ENCODE data around the gene RDH12. TPM values are rescaled to one million over a fixed set of nuclear protein-coding genes. Genes with fewer than 3 reads are reported as not detected.

Gene RDH12
- total RNA-seq, 1 experiment from 2014 or later = not detected

DNA sequence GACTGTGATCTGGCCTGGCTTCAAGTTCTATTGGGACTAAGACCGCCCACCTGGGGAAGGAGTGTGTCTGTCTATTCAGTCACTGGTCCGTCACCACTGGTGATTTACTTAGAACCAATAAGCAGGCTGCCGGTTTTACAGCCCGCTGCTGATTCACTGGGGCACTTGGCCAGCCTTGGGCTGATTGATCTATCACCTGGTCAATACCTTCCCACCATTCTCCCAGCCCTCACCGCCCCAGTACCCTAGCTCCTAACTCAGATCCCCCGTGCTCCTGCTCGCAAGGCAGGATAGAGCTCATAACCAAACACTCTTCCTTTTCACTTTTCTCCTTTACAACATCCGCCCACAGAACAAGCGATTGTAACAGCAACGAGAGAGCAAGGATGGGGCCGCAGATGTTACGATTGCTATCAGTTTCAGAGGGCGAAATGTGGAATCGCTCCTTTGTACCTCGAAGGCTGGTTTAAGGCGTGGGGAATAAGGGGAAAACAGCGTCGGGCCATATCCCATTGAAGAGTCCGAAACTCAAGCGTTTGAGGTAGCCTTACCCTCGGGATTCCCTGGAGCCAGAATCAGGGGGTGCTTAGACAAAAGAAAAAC is 6.8 kb upstream of the RDH12 start:
- H3K9me3 ChIP-seq (ENCODE audit: low read depth, low read length, poor library complexity, severe bottlenecking) = no peaks in the 10 kb centered on the region
- peak overlapping the region; percentile 81 for H3K27ac ChIP-seq (ENCODE audit: low read depth, low read length, poor library complexity, severe bottlenecking)
- intact Hi-C loops (cut with micrococcal nuclease; ENCODE audit: unreplicated experiment) = no loop called here
- no peaks in the 10 kb centered on the region for H3K27me3 ChIP-seq (replicated peaks; ENCODE audit: insufficient read depth, low read depth, low read length, poor library complexity)
- peaks cover 20% of the 10 kb centered on the region for H3K4me1 ChIP-seq (ENCODE audit: insufficient read depth, low read length, poor library complexity, severe bottlenecking)
- BruUV-seq (replicated peaks) = TSS peak; percentile 99
- TF ChIP-seq EZH2 (IDR thresholded peaks at IDR 0.05; ENCODE audit: borderline replicate concordance, low read depth, low read length, poor library complexity, severe bottlenecking) (no peak), CTCF (conservative IDR thresholded peaks at IDR 0.05; ENCODE audit: low read depth, low read length) (no peak)
- CTCF ChIA-PET = interaction anchor here (0.7 to 1.9 kb wide), 3 partner anchors 10 to 335 kb away, joined by 4 to 13 read pairs (median 4); partner anchors contain the start of gene ATP6V1D
- H3K4me3 ChIP-seq (ENCODE audit: low read depth, low read length, poor library complexity, severe bottlenecking) = peak overlapping the region; percentile 77
- DNase-seq (ENCODE audit: low spot score) = peak; percentile 85
- POLR2A ChIA-PET (ENCODE audit: low non-redundant PET) = interaction anchor here (0.5 to 1.0 kb wide), 3 partner anchors 9 to 122 kb away, joined by 3 to 4 read pairs (median 3); partner anchors contain the start of gene ZFYVE26
- H3K36me3 ChIP-seq (ENCODE audit: insufficient read depth, low read length, poor library complexity, severe bottlenecking) = peaks cover 33% of the 10 kb centered on the region

DNA sequence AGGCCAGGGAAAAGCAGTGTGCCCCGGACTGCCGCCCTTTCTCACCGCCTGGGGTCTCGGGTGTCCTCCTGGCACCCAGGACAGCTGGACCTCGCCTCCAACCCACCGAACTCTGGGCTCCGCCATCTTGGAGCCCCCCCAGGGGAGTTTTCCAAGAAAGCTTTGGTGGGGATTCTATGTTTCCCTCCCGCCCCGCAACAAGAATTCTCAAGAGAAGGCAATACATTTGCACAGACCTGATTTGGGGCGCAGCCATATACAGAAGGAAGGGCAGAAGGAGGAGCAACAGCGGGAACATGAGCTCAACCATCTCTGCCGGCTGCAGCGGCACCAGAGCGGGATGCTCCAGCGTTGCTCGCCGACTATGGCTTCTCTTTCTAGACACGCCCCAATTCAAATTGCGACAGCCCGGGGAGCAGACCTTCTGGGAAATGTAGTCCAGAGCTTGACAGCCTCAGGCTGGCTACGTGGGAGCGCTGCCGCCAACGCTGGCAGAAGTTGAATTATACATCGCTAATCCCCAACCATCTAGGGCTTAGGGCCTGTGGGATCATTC is 6.2 kb upstream of the RDH12 start, which contains the start of gene RDH11:
TSS of gene RDH11 (minus strand) at position 371 of the 556 bp plus-strand sequence. CDS start at position 310, 61 bp downstream.
- intact Hi-C loops (cut with micrococcal nuclease; ENCODE audit: unreplicated experiment) = no loop called here
- peak; percentile 97 for DNase-seq (ENCODE audit: low spot score)
- ChIA-PET CTCF (interaction anchor here (0.7 to 1.9 kb wide), 5 partner anchors 9 to 336 kb away, joined by 3 to 13 read pairs (median 4); partner anchors contain the start of genes ARG2, ATP6V1D and PIGH), POLR2A (ENCODE audit: low non-redundant PET) (interaction anchor here (0.5 to 1.0 kb wide), 3 partner anchors 9 to 51 kb away, joined by 3 to 4 read pairs (median 4); no protein-coding TSS in a partner anchor)
- TF ChIP-seq EZH2 (IDR thresholded peaks at IDR 0.05; ENCODE audit: borderline replicate concordance, low read depth, low read length, poor library complexity, severe bottlenecking) (no peak), CTCF (conservative IDR thresholded peaks at IDR 0.05; ENCODE audit: low read depth, low read length) (no peak)
- Histone ChIP-seq H3K27me3 (replicated peaks; ENCODE audit: insufficient read depth, low read depth, low read length, poor library complexity) (no peaks in the 10 kb centered on the region), H3K27ac (ENCODE audit: low read depth, low read length, poor library complexity, severe bottlenecking) (peak within 1 kb of the TSS; percentile 81), H3K4me1 (ENCODE audit: insufficient read depth, low read length, poor library complexity, severe bottlenecking) (peaks cover 20% of the 10 kb centered on the region), H3K4me3 (ENCODE audit: low read depth, low read length, poor library complexity, severe bottlenecking) (peak within 1 kb of the TSS; percentile 77), H3K9me3 (ENCODE audit: low read depth, low read length, poor library complexity, severe bottlenecking) (no peaks in the 10 kb centered on the region), H3K36me3 (ENCODE audit: insufficient read depth, low read length, poor library complexity, severe bottlenecking) (peaks cover 27% of the 10 kb centered on the region)
- BruUV-seq (replicated peaks) = no TSS peak

DNA sequence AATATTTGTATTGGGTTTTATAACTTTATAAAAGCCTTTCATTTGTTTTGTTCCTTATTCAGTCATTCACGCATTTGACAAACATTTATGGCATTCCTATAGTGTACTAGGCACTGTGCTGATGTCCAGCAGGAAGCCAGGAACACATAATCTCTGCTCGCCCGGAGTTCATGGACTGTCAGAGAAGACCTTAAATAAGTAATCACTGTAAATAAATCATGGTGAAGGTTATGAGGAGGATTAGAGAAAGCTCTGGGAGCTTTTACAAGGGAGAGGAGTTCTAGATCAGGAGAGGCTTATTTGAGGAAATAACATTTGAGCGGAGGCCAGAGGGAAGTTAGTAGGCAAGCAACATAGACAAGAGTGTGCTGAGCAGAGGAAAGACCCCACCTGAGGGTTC is 4.7 kb upstream of the RDH12 start:
- Histone ChIP-seq H3K4me3 (ENCODE audit: low read depth, low read length, poor library complexity, severe bottlenecking) (no peak overlapping the region), H3K27ac (ENCODE audit: low read depth, low read length, poor library complexity, severe bottlenecking) (no peak overlapping the region), H3K36me3 (ENCODE audit: insufficient read depth, low read length, poor library complexity, severe bottlenecking) (peaks cover 12% of the 10 kb centered on the region), H3K4me1 (ENCODE audit: insufficient read depth, low read length, poor library complexity, severe bottlenecking) (peaks cover 20% of the 10 kb centered on the region), H3K27me3 (replicated peaks; ENCODE audit: insufficient read depth, low read depth, low read length, poor library complexity) (no peaks in the 10 kb centered on the region), H3K9me3 (ENCODE audit: low read depth, low read length, poor library complexity, severe bottlenecking) (no peaks in the 10 kb centered on the region)
- intact Hi-C loops (cut with micrococcal nuclease; ENCODE audit: unreplicated experiment) = no loop called here
- TF ChIP-seq EZH2 (IDR thresholded peaks at IDR 0.05; ENCODE audit: borderline replicate concordance, low read depth, low read length, poor library complexity, severe bottlenecking) (no peak), CTCF (conservative IDR thresholded peaks at IDR 0.05; ENCODE audit: low read depth, low read length) (no peak)
- ChIA-PET POLR2A (ENCODE audit: low non-redundant PET) (no interaction called here), CTCF (no interaction called here)
- DNase-seq (ENCODE audit: low spot score) = no peak
- BruUV-seq (replicated peaks) = no TSS peak

Measured in A673 (cell line).